Measurements from ENCODE around the gene MYPOP. TPM values are rescaled to one million over a fixed set of nuclear protein-coding genes. Genes with fewer than 3 reads are reported as not detected.

Gene MYPOP
- total and polyA plus RNA-seq, 2 of the 13 experiments (the other 11 are each of a cell fraction or from before 2014, with no cell fraction given): 2.3 to 2.7 TPM

- TF ChIP-seq, protein P1, sequence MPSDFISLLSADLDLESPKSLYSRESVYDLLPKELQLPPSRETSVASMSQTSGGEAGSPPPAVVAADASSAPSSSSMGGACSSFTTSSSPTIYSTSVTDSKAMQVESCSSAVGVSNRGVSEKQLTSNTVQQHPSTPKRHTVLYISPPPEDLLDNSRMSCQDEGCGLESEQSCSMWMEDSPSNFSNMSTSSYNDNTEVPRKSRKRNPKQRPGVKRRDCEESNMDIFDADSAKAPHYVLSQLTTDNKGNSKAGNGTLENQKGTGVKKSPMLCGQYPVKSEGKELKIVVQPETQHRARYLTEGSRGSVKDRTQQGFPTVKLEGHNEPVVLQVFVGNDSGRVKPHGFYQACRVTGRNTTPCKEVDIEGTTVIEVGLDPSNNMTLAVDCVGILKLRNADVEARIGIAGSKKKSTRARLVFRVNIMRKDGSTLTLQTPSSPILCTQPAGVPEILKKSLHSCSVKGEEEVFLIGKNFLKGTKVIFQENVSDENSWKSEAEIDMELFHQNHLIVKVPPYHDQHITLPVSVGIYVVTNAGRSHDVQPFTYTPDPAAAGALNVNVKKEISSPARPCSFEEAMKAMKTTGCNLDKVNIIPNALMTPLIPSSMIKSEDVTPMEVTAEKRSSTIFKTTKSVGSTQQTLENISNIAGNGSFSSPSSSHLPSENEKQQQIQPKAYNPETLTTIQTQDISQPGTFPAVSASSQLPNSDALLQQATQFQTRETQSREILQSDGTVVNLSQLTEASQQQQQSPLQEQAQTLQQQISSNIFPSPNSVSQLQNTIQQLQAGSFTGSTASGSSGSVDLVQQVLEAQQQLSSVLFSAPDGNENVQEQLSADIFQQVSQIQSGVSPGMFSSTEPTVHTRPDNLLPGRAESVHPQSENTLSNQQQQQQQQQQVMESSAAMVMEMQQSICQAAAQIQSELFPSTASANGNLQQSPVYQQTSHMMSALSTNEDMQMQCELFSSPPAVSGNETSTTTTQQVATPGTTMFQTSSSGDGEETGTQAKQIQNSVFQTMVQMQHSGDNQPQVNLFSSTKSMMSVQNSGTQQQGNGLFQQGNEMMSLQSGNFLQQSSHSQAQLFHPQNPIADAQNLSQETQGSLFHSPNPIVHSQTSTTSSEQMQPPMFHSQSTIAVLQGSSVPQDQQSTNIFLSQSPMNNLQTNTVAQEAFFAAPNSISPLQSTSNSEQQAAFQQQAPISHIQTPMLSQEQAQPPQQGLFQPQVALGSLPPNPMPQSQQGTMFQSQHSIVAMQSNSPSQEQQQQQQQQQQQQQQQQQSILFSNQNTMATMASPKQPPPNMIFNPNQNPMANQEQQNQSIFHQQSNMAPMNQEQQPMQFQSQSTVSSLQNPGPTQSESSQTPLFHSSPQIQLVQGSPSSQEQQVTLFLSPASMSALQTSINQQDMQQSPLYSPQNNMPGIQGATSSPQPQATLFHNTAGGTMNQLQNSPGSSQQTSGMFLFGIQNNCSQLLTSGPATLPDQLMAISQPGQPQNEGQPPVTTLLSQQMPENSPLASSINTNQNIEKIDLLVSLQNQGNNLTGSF (CRISPR knock-in tag; IDR thresholded peaks at IDR 0.05): 0 out of 2 replicates have a peak, but pooled peaks have one; percentile 18
- TF ChIP-seq SIX1 (CRISPR knock-in tag; IDR thresholded peaks at IDR 0.05; ENCODE audit: borderline replicate concordance) (no peak), HNRNPLL (IDR thresholded peaks at IDR 0.05; ENCODE audit: low read depth, low read length, poor library complexity, severe bottlenecking) (peak; percentile 34), AHR (CRISPR knock-in tag; IDR thresholded peaks at IDR 0.05) (0 out of 2 replicates have a peak, but pooled peaks have one; percentile 14), ZNF333 (CRISPR knock-in tag; IDR thresholded peaks at IDR 0.05; ENCODE audit: borderline replicate concordance) (no peak), HMGXB4 (CRISPR knock-in tag; IDR thresholded peaks at IDR 0.05; ENCODE audit: borderline replicate concordance in 1 of 2, low read depth in 1 of 2) (peak; percentile 88 to 94; a peak in 3 of 4 replicates), IKZF1 (IDR thresholded peaks at IDR 0.05) (no peak), RARA (CRISPR knock-in tag; IDR thresholded peaks at IDR 0.05) (peak; percentile 38; the same call in 1 of the 2 replicates), HNF1B (CRISPR knock-in tag; IDR thresholded peaks at IDR 0.05) (0 out of 2 replicates have a peak, but pooled peaks have one; percentile 66)
- TF ChIP-seq, protein P2, sequence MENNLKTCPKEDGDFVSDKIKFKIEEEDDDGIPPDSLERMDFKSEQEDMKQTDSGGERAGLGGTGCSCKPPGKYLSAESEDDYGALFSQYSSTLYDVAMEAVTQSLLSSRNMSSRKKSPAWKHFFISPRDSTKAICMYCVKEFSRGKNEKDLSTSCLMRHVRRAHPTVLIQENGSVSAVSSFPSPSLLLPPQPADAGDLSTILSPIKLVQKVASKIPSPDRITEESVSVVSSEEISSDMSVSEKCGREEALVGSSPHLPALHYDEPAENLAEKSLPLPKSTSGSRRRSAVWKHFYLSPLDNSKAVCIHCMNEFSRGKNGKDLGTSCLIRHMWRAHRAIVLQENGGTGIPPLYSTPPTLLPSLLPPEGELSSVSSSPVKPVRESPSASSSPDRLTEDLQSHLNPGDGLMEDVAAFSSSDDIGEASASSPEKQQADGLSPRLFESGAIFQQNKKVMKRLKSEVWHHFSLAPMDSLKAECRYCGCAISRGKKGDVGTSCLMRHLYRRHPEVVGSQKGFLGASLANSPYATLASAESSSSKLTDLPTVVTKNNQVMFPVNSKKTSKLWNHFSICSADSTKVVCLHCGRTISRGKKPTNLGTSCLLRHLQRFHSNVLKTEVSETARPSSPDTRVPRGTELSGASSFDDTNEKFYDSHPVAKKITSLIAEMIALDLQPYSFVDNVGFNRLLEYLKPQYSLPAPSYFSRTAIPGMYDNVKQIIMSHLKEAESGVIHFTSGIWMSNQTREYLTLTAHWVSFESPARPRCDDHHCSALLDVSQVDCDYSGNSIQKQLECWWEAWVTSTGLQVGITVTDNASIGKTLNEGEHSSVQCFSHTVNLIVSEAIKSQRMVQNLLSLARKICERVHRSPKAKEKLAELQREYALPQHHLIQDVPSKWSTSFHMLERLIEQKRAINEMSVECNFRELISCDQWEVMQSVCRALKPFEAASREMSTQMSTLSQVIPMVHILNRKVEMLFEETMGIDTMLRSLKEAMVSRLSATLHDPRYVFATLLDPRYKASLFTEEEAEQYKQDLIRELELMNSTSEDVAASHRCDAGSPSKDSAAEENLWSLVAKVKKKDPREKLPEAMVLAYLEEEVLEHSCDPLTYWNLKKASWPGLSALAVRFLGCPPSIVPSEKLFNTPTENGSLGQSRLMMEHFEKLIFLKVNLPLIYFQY (CRISPR knock-in tag; IDR thresholded peaks at IDR 0.05; ENCODE audit: borderline replicate concordance): peak; percentile 47; the same call in 1 of the 2 replicates
- TF ChIP-seq, protein P3, sequence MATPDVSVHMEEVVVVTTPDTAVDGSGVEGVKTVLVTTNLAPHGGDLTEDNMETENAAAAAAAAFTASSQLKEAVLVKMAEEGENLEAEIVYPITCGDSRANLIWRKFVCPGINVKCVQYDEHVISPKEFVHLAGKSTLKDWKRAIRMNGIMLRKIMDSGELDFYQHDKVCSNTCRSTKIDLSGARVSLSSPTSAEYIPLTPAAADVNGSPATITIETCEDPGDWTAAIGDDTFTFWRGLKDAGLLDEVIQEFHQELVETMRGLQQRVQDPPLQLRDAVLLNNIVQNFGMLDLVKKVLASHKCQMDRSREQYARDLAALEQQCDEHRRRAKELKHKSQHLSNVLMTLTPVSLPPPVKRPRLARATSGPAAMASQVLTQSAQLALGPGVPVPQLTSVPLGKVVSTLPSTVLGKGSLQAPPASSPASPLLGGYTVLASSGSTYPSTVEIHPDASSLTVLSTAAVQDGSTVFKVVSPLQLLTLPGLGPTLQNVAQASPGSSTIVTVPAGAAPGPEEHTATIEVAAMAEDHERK (CRISPR knock-in tag; IDR thresholded peaks at IDR 0.05; ENCODE audit: low read depth): no peak
Observed at GRCh38 chr19:45863840-45864628, 38.4 kb downstream of the MYPOP start, which contains the start of gene FOXA3 (continued).
